Stimulated activated CD8-positive, alpha-beta memory T cell treated with anti-CD3 and anti-CD28 coated beads, Interleukin-7, amount 100 ng/mL, for 4 hours (primary cell): Measurements from ENCODE around the gene HLA-DQB2.
"Not testable (repeated sequence)": the region's sequence is repeated elsewhere in the genome, so short reads cannot be mapped to it uniquely, and the experiment has no call there.

ENCODE experiments used
- DNase-seq, 2 donors: peaks; one replicate each; pipeline ENCODE4 v3.0.0-alpha.2; 2020; ENCODE audit warnings: low read depth in 2 of 2

Gene HLA-DQB2

DNA sequence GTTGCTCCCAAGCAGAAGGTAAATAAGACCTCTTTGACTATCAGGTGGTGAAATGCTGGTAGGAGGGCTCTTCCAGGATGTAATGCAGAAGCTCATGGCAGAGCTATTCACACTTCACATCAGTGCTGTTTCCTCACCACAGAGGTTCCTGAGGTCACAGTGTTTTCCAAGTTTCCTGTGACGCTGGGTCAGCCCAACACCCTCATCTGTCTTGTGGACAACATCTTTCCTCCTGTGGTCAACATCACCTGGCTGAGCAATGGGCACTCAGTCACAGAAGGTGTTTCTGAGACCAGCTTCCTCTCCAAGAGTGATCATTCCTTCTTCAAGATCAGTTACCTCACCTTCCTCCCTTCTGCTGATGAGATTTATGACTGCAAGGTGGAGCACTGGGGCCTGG is 17.7 kb downstream of the HLA-DQB2 start:
- not testable (repeated sequence) for DNase-seq

DNA sequence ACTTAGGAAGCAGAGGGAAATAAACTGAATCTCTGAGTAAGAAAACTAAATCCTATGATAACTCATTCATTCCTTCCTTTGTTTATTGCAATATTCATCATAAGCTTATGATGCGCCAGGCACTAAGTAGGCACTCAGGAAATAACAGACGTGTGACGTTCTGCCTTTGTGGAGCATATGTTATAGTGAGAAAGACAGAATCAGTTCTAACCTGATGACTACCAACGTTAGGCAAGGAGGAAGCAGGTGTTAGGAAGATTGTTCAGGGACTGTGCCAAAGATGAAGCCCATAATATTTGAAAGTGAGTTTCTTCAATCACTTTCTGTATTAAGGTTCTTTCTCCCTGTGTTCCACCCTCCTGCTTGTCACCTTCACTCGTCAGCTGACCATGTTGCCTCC is 18.6 kb downstream of the HLA-DQB2 start:
- DNase-seq: no peak

DNA sequence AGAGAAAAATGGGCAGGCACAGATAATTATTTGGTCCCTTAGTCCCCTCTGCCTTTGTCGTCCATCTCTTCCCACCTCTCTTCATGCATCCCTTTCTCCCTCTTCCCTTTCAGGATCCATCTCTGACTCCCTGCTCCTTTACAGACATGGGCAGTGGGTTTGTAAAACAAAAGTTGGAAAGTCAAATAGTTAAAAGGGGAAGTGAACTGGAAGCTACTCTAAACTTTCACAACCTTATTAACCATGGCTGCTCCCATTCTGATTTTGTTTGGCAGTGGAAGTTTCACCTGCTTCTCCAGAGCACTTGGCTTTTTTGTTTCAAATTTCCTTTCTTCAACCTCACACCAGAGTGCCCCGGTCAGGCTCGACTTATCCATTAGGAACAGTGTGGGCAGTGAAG is 21.0 kb downstream of the HLA-DQB2 start:
- no peak for DNase-seq

DNA sequence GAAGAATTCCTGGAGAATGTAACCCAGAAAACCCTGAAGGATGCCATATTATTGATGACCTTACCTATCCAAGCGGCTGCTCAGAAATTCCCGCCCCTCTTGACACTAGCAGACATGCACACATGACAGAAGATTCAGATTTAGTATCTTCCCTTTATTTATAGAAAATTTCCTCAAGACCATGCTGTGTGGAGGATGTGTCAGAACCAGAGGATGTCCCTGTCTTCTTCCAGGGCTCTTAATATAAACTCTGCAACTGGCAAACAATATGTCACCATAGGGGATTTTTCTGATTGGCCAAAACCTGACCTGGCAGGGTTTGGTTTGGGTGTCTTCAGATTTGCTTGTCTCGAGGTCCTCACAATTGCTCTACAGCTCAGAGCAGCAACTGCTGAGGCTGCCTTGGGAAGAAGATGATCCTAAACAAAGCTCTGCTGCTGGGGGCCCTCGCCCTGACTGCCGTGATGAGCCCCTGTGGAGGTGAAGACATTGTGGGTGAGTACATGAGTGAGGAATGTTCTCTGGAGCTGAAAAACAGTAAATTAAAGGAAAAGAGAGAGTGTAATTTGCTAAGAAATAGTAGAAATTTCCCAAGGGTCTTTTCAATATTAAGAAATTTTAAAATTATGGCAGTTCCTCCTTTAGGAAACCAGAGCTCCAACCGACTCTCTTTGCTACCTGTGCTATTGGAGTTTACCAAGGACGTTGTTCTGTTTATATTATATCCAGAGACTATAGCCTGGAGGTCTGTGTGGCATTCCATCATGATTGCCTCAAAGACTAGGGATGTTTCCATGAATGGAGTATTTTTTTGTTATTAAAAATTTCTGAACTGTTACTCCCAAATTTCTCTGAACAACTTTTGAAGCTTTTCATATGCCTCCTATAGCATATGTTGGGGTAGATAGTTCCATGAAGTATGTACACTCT is 22.0 kb downstream of the HLA-DQB2 start, which contains the start of gene HLA-DQA2:
TSS of gene HLA-DQA2 (plus strand) at position 361 of the 930 bp plus-strand sequence. CDS start at position 414, 53 bp downstream.
- DNase-seq: no peak

DNA sequence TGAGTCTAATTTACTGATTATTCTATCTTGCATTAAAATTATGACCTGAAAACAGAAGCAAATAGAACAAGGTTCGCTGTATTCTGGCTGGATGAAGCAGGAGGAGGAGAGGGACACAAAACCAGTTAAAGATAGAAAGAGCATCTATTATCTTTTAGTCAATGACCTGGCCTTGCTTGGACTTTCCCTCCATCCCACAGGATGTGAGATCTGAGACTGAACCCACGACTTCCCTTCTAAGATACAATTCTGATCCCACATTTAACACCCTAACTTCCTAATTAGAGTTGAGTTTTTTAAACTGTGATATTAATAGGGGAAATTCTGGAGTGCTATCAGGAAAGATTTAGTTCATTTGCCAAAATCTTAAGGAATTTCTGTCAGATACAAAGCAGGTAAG is 25.2 kb downstream of the HLA-DQB2 start:
- no peak for DNase-seq

DNA sequence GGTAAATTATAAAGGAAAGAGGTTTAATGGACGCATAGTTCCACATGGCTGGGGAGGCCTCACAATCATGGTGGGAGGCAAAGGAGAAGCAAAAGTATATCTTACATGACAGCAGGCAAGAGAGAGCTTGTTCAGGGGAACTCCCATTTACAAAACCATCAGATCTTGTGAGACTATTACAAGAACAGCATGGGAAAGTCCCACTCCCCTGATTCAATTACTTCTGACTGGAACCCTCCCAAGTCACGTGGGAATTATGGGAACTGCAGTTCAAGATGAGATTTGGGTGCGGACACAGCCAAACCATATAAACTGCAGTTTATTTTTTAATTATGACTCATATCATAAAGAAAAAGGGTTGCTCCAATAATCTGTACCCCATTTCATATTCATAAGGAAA is 44.5 kb downstream of the HLA-DQB2 start:
- DNase-seq: no peak

DNA sequence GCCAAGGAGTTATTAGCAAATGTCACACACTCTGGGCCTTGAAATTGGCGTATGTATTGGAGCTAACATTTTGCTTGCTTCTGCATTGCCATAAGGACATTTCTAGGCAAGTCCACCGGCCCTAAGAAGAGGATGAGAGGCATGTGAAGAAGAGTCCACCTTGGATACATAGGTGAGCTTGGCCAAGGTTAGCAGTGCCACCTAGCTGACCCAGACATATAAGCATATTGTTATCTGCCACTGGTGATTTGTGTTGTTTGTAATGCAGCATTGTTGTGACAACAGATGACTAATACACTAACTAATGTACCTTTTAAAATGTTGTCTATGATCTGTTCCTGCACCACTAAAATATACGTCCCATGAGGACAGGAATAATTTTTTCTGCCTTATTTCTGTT is 46.9 kb downstream of the HLA-DQB2 start:
- DNase-seq: no peak

DNA sequence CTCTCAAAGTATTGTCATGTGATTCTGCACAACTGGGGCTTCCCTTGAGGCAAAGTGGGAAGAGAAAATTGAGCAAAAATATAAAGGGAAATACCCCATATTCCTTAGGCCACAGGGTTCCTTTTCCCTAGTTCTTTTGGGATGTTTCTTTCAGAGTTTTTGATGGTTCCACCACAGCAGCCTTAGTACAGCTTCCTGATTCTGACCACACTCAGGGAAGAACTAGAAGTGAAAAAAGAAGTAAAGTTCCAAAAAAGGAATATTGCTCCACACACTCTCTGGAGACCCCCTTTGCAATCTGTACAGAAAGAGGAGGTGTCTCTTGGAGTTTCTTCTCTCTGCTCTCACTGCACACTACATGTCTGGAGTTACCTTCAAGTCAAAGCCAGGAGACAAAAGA is 50.1 kb downstream of the HLA-DQB2 start:
- DNase-seq: no peak

DNA sequence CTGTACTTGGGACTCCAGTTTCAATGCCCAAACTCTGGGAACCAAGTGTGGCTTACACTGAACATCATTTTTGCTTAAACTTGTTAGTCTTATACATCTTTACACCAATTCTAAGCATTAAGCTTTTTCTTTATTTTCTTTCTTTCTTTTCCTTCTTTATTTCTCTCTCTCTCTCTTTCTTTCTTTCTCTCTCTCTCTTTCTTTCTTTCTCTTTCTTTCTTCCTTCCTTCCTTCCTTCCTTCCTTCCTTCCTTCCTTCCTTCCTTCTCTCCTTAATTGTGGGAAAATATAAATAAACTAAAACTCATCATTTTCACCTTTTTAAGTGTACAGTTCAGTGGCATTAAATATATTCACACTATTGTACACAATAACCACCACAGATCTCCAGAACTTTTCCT is 53.7 kb downstream of the HLA-DQB2 start:
- DNase-seq: no peak
